NT2/D1 (cell line): ENCODE results near the gene RTN4RL2.

Experiments used
- DNase-seq: peaks from one replicate; pipeline ENCODE4 v3.0.0-alpha.2; 2011; ENCODE audit warnings: low read depth, low spot score
- H3K27me3 ChIP-seq: 2 replicates; pipeline ENCODE4 v1.6.0; 2011; ENCODE audit warnings: mild to moderate bottlenecking; ENCODE audit not compliant: insufficient read length, insufficient read depth
- H3K36me3 ChIP-seq: 2 replicates; pipeline ENCODE4 v1.6.1; 2011; ENCODE audit warnings: mild to moderate bottlenecking, low read length, mixed read lengths; ENCODE audit not compliant: insufficient read depth, insufficient read length
- H3K4me1 ChIP-seq: 2 replicates; pipeline ENCODE4 v1.5.1; 2011; ENCODE audit not compliant: insufficient read depth, insufficient read length
- H3K4me3 ChIP-seq: 2 replicates; pipeline ENCODE4 v1.5.1; 2011; ENCODE audit warnings: low read depth; ENCODE audit not compliant: insufficient read length
- H3K9ac ChIP-seq: 2 replicates; pipeline ENCODE4 v1.6.0; 2011; ENCODE audit warnings: low read depth; ENCODE audit not compliant: insufficient read length
- H3K9me3 ChIP-seq: 2 replicates; pipeline ENCODE4 v1.5.1; 2011; ENCODE audit warnings: mild to moderate bottlenecking, low read length; ENCODE audit not compliant: insufficient read depth
- SUZ12 ChIP-seq: IDR thresholded peaks from 2 replicates; pipeline ENCODE4 v1.6.1; 2011; ENCODE audit not compliant: insufficient read length, insufficient read depth; ENCODE audit errors: extremely low read depth
- YY1 ChIP-seq: IDR thresholded peaks from 2 replicates; pipeline ENCODE4 v1.6.1; 2011; ENCODE audit not compliant: insufficient read length, insufficient read depth
- ZNF274 ChIP-seq: IDR thresholded peaks from 2 replicates; pipeline ENCODE4 v1.6.1; 2011; ENCODE audit warnings: mild to moderate bottlenecking, low read depth, low read length

Gene RTN4RL2

GRCh38 chr11:57426439-57426928 is 33.8 kb upstream of the RTN4RL2 start:
- Histone ChIP-seq H3K27me3 (peaks cover 15% of the 10 kb centered on the region), H3K9ac (peak overlapping the region; percentile 79), H3K4me1 (peaks cover 11% of the 10 kb centered on the region), H3K9me3 (no peaks in the 10 kb centered on the region), H3K4me3 (peak overlapping the region; percentile 41), H3K36me3 (peaks cover 38% of the 10 kb centered on the region)
- no peak for TF ChIP-seq YY1
- TF ChIP-seq ZNF274, result no peak
- TF ChIP-seq SUZ12, result no peak
- DNase-seq, result no peak

DNA sequence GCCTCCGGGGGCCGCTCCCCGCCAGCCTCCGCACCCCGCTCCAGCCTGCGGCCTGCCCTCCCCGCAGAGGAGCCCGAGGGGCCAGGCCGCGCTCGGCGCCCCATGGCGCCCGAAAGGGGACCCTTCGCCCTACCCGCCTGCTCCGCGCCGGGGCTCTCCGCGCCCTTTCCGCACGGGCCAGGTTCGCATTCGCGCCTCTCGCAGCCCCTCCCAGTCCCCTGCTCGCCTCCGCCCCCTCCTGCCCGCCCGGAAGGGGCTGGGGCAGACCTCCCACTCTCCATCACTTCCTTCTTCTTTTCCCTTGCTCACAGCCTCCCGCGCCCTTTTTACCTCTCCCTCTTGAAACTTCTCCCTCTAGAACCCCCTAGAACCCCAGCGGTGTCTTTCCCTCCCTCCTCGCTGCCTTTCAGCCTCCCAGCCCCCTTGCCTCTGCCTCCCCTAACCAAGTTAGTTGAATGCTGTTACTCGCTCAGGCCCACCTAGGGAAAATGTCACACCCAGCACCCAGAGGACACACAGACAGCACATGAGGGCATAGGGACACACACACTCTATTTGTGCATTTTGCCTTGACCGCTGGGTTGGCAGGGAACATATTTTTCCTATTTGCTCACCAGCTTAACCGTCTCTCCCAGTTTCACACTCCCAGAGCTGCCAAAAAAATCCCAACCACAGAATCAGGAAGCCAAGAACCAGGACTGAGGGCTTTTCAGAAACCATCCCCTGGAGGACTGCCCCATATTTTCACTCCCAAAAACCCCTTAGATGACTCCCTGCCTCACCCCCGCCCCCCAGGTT is 33.2 kb upstream of the RTN4RL2 start, which contains the start of gene SLC43A3:
TSS of gene SLC43A3 (minus strand) at position 193 of the 798 bp plus-strand sequence. CDS start 949 bp downstream, outside the sequence.
- peak; percentile 38 for DNase-seq
- Histone ChIP-seq H3K9me3 (no peaks in the 10 kb centered on the region), H3K9ac (peak within 1 kb of the TSS; percentile 79), H3K27me3 (peaks cover 15% of the 10 kb centered on the region), H3K4me3 (peak within 1 kb of the TSS; percentile 41), H3K36me3 (peaks cover 33% of the 10 kb centered on the region), H3K4me1 (peaks cover 11% of the 10 kb centered on the region)
- TF ChIP-seq YY1 (no peak), SUZ12 (no peak), ZNF274 (no peak)

DNA sequence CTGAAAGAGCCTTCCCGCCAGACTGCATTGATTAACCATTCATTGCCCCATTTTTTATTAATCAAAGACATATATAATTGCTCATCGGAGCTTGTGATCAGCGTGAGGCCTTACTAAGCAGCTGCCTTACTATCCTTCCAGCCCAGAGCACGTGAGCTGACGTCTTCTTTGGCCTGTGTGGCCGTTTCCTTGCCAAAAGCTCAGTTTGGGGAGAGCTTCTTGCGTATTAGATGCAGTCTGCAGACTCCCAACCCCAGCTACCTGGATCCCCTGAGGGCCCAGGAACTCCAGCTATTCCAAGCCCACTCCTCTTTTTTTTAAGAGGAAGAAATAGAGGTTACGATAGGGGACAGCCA is 32.6 kb upstream of the RTN4RL2 start:
- DNase-seq, result no peak
- Histone ChIP-seq H3K9me3 (no peaks in the 10 kb centered on the region), H3K36me3 (peaks cover 30% of the 10 kb centered on the region), H3K4me3 (no peak overlapping the region), H3K9ac (no peak overlapping the region), H3K27me3 (peaks cover 15% of the 10 kb centered on the region), H3K4me1 (peaks cover 11% of the 10 kb centered on the region)
- TF ChIP-seq YY1 (no peak), ZNF274 (no peak), SUZ12 (no peak)

DNA sequence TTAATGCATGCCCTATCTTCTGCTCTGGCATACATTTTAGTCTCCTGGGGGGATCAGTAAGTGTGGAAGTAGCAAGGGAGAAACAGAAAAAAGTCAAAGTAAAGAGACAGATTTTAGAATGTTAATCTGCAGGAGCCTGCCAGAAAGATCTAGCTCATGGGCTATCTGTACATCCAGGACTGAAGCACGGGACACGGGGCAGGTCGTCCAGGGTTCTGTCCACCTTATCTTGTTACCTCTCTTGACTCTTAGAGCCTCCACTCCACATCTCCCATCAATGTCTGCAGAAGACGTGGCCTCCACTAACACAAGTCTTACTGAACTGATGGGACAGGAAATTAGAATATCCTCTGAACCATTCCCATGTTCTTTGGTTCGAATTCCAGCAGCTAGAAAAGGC is 31.7 kb upstream of the RTN4RL2 start:
- TF ChIP-seq YY1 (no peak), ZNF274 (no peak), SUZ12 (no peak)
- Histone ChIP-seq H3K9me3 (no peaks in the 10 kb centered on the region), H3K36me3 (peaks cover 23% of the 10 kb centered on the region), H3K4me3 (no peak overlapping the region), H3K4me1 (peaks cover 11% of the 10 kb centered on the region), H3K9ac (no peak overlapping the region), H3K27me3 (peaks cover 15% of the 10 kb centered on the region)
- no peak for DNase-seq

DNA sequence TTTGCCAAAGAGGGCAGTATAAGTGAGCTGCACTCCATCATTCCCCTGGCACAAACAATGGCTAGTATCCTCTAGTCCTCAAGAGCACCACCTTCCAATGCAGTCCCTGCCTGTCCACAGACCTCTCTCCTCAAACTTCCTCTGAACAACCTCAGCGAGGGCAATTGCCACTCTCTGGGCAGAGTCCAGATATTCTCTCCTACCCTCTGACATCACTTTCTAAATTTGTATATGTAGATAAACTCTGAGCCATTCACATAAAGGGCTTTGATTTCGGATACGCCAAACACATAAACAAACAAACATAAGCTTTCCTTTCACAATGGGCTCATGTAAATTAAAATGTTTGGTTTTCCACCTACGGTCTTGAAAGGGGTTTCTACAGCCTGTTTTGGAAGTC is 30.4 kb upstream of the RTN4RL2 start:
- Histone ChIP-seq H3K9me3 (no peaks in the 10 kb centered on the region), H3K4me3 (no peak overlapping the region), H3K4me1 (peaks cover 8% of the 10 kb centered on the region), H3K36me3 (peaks cover 14% of the 10 kb centered on the region), H3K27me3 (peaks cover 15% of the 10 kb centered on the region), H3K9ac (no peak overlapping the region)
- DNase-seq, result no peak
- no peak for TF ChIP-seq YY1

DNA sequence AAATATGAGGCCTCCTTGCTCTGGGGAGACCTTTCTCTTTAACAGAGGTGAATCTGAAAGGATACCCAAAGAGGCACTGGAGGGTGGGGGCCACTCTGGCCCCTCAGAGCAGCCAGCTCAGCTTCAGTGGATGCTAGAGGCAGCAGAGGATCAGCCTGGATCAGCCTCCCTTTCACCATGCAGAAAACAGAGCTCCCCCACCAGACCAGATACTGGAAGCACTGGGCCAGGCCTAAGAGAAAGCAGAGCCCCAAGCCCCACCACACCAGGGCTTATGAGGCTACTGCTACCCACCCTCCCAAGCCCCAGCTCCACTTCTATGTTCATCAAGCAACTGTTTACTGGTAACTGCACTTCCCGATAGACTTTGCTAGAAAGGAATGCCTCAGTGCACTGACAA is 29.4 kb upstream of the RTN4RL2 start:
- H3K9me3 ChIP-seq, result no peaks in the 10 kb centered on the region
- TF ChIP-seq YY1 (no peak), ZNF274 (no peak), SUZ12 (no peak)
- DNase-seq, result no peak
- H3K36me3 ChIP-seq, result peaks cover 4% of the 10 kb centered on the region
- H3K27me3 ChIP-seq, result peaks cover 12% of the 10 kb centered on the region
- no peak overlapping the region for H3K9ac ChIP-seq
- no peak overlapping the region for H3K4me3 ChIP-seq
- no peaks in the 10 kb centered on the region for H3K4me1 ChIP-seq

DNA sequence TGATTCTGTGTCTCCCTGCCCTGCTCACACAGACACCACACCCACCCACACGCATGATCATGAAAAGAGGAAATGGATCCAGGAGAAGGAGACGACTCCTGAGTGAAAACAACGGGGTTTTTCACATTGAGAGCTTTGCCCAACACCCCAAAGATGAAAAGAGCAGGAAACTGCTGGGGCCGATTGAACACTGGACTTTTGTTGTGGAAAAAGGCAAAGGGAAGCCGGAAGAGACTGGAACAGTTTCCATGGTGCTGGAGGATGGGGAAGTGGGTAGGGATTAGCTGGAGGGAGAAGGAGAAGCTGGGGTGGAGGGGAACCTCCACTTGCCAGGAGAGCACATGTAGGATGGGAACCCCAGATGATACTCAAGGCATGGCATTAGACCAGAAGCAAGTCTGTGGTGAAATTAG is 28.2 kb upstream of the RTN4RL2 start:
- Histone ChIP-seq H3K27me3 (peaks cover 3% of the 10 kb centered on the region), H3K4me1 (no peaks in the 10 kb centered on the region), H3K36me3 (no peaks in the 10 kb centered on the region), H3K9ac (no peak overlapping the region), H3K4me3 (no peak overlapping the region), H3K9me3 (no peaks in the 10 kb centered on the region)
- DNase-seq, result no peak
- TF ChIP-seq ZNF274 (no peak), SUZ12 (no peak), YY1 (no peak)

- no peak for DNase-seq
- H3K4me1 ChIP-seq, result no peaks in the 10 kb centered on the region
- TF ChIP-seq SUZ12 (no peak), ZNF274 (no peak), YY1 (no peak)
- H3K4me3 ChIP-seq, result no peak overlapping the region
- H3K36me3 ChIP-seq, result no peaks in the 10 kb centered on the region
- H3K9me3 ChIP-seq, result no peaks in the 10 kb centered on the region
- peaks cover 3% of the 10 kb centered on the region for H3K27me3 ChIP-seq
- H3K9ac ChIP-seq, result no peak overlapping the region
Measured at GRCh38 chr11:57432714-57433163, 27.6 kb upstream of the RTN4RL2 start.
